UCSD-AML1 (cell line): ENCODE data around the gene C14orf119.

Experiments used
- DNase-seq: peaks from one replicate; lab custom pipeline; 2025; ENCODE audit not compliant: unreplicated experiment; lab: John Stamatoyannopoulos, UW

Gene C14orf119

GRCh38 chr14:23095196-23096108 is at the start of gene C14orf119:
TSS of gene C14orf119 (plus strand) at chr14:23095505. CDS start at chr14:23097659, 2,154 bp downstream.
- DNase-seq: no peak

GRCh38 chr14:23047034-23047634 is 48.2 kb upstream of the C14orf119 start:
- DNase-seq: no peak

- no peak for DNase-seq
Observed at GRCh38 chr14:23047751-23048693, 47.3 kb upstream of the C14orf119 start.

GRCh38 chr14:23049011-23049410 is 46.3 kb upstream of the C14orf119 start:
- no peak for DNase-seq

- no peak for DNase-seq
Observed at GRCh38 chr14:23051141-23052057, 43.9 kb upstream of the C14orf119 start.

- no peak for DNase-seq
Observed at GRCh38 chr14:23052182-23052623, 43.1 kb upstream of the C14orf119 start.

- DNase-seq: no peak
Observed at GRCh38 chr14:23052671-23053070, 42.6 kb upstream of the C14orf119 start.

- DNase-seq: no peak
Observed at GRCh38 chr14:23053426-23053825, 41.9 kb upstream of the C14orf119 start.

- DNase-seq: no peak
Observed at GRCh38 chr14:23054000-23054811, 41.1 kb upstream of the C14orf119 start.

- no peak for DNase-seq
Observed at GRCh38 chr14:23055147-23055550, 40.2 kb upstream of the C14orf119 start.

- no peak for DNase-seq
Observed at GRCh38 chr14:23055621-23056144, 39.6 kb upstream of the C14orf119 start.

- DNase-seq: no peak
Observed at GRCh38 chr14:23056145-23056955, 39.0 kb upstream of the C14orf119 start.

- no peak for DNase-seq
Observed at GRCh38 chr14:23056956-23057756, 38.1 kb upstream of the C14orf119 start, which contains the start of gene CDH24. TSS of gene CDH24 (minus strand) at chr14:23057520. CDS start at chr14:23055733, 1,787 bp downstream.

GRCh38 chr14:23057757-23058653 is 37.3 kb upstream of the C14orf119 start:
- no peak for DNase-seq

GRCh38 chr14:23058654-23059504 is 36.4 kb upstream of the C14orf119 start:
- DNase-seq: no peak
